Measurements from ENCODE around the gene ASTN2. TPM values are rescaled to one million over a fixed set of nuclear protein-coding genes. Genes with fewer than 3 reads are reported as not detected.

Gene ASTN2
- total RNA-seq, 1 donor from 2014 or later: 29.0 TPM

DNA sequence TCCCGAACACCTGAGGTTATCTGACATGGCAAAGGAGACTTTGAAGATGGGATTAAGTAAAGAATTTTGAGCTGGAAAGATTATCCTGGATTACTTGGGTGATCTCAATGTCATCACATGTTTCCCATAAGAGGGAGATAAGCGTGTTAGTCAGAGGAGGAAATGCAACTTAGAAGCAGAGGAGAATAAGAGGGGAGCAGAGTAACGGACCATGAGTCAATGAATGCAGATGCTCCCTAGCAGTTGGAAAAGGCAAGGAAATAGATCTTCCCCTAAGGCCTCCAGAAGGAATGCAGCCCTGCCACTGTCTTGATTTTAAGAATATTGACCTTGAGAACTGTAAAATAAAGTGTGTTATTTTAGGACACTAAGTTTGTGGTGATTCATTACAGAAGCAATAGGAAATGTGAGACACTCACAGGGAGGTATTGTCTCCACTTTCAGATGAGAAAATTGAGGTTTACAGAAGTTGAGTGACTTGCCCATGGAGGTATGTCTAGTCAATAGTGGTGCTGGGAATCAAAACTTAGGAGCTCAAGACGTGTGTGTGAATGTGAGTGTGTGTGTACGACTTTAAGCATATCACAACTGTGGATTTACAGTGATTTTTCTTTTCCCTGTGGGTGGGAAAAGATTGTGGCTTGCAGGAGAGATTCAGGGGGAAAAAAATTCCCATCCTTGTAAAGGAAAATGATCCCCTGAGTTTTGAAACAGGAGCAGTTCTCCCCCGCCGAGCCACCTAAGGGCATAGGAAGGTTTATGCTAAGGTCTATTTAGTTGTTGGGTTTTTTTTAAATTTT is 602.4 kb downstream of the ASTN2 start:
- H3K4me3 Mint-ChIP-seq (ENCODE audit: low read depth): no peak overlapping the region
- no peak for DNase-seq (ENCODE audit: low spot score, unreplicated experiment)

DNA sequence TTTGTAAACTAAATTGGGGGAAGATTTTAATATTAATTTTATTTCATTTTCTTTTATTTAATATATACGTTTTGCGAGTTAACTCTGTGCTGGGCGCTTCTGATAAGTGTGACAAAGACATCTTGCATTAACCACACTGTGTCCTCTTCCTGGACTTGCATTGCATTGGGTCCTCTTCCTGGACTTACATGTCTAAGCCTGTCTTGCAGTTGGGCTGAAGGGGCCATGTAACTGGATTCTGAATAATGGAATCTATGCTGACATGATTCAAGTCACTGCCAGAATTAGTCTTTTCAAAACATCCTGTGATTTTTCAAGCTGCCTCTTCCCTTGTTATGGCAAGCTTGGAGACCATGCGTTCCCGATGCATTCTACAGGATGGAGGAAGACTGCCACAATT is 605.2 kb downstream of the ASTN2 start:
- Mint-ChIP-seq H3K4me3 (ENCODE audit: low read depth) (no peak overlapping the region), H3K27ac (no peak overlapping the region), H3K9me3 (ENCODE audit: low read depth) (no peaks in the 10 kb centered on the region), H3K4me1 (ENCODE audit: low read depth) (no peaks in the 10 kb centered on the region), H3K36me3 (ENCODE audit: insufficient read depth) (no peaks in the 10 kb centered on the region), H3K27me3 (no peaks in the 10 kb centered on the region)
- no peak for DNase-seq (ENCODE audit: low spot score, unreplicated experiment)
- no peak for TF ChIP-seq CTCF (IDR thresholded peaks at IDR 0.05; ENCODE audit: unreplicated experiment)

More for the DNA sequence above, 602.4 kb downstream of the ASTN2 start:
- TF ChIP-seq CTCF (IDR thresholded peaks at IDR 0.05; ENCODE audit: unreplicated experiment): no peak
- Mint-ChIP-seq H3K27me3 (no peaks in the 10 kb centered on the region), H3K9me3 (ENCODE audit: low read depth) (no peaks in the 10 kb centered on the region), H3K36me3 (ENCODE audit: insufficient read depth) (no peaks in the 10 kb centered on the region), H3K27ac (no peak overlapping the region), H3K4me1 (ENCODE audit: low read depth) (no peaks in the 10 kb centered on the region)

GRCh38 chr9:116806075-116806474 is 608.8 kb downstream of the ASTN2 start:
- Mint-ChIP-seq H3K36me3 (ENCODE audit: insufficient read depth) (no peaks in the 10 kb centered on the region), H3K27ac (no peak overlapping the region), H3K4me3 (ENCODE audit: low read depth) (no peak overlapping the region), H3K4me1 (ENCODE audit: low read depth) (no peaks in the 10 kb centered on the region), H3K27me3 (no peaks in the 10 kb centered on the region), H3K9me3 (ENCODE audit: low read depth) (no peaks in the 10 kb centered on the region)
- TF ChIP-seq CTCF (IDR thresholded peaks at IDR 0.05; ENCODE audit: unreplicated experiment): no peak
- DNase-seq (ENCODE audit: low spot score, unreplicated experiment): peak; percentile 21

- H3K4me1 Mint-ChIP-seq (ENCODE audit: low read depth): no peaks in the 10 kb centered on the region
- no peaks in the 10 kb centered on the region for H3K27me3 Mint-ChIP-seq
- no peak overlapping the region for H3K27ac Mint-ChIP-seq
- TF ChIP-seq CTCF (IDR thresholded peaks at IDR 0.05; ENCODE audit: unreplicated experiment): no peak
- H3K4me3 Mint-ChIP-seq (ENCODE audit: low read depth): no peak overlapping the region
- H3K36me3 Mint-ChIP-seq (ENCODE audit: insufficient read depth): no peaks in the 10 kb centered on the region
- DNase-seq (ENCODE audit: low spot score, unreplicated experiment): no peak
- H3K9me3 Mint-ChIP-seq (ENCODE audit: low read depth): no peaks in the 10 kb centered on the region
Measured at GRCh38 chr9:116800885-116801284, 614.0 kb downstream of the ASTN2 start.

GRCh38 chr9:116800074-116800473 is 614.8 kb downstream of the ASTN2 start:
- H3K4me1 Mint-ChIP-seq (ENCODE audit: low read depth): no peaks in the 10 kb centered on the region

More at GRCh38 chr9:116800074-116800473, 614.8 kb downstream of the ASTN2 start:
- H3K9me3 Mint-ChIP-seq (ENCODE audit: low read depth): no peaks in the 10 kb centered on the region
- no peaks in the 10 kb centered on the region for H3K36me3 Mint-ChIP-seq (ENCODE audit: insufficient read depth)
- DNase-seq (ENCODE audit: low spot score, unreplicated experiment): no peak
- H3K27me3 Mint-ChIP-seq: no peaks in the 10 kb centered on the region
- TF ChIP-seq CTCF (IDR thresholded peaks at IDR 0.05; ENCODE audit: unreplicated experiment): no peak
- H3K4me3 Mint-ChIP-seq (ENCODE audit: low read depth): no peak overlapping the region
- H3K27ac Mint-ChIP-seq: no peak overlapping the region

Data from progenitor cell of endocrine pancreas (in vitro differentiated cells).